Panc1 (cell line): Measurements from ENCODE around the gene CD37. TPM values are rescaled to one million over a fixed set of nuclear protein-coding genes. Genes with fewer than 3 reads are reported as not detected.
A peak's percentile ranks its signal among the peaks of the same experiment; 100 is the strongest.

Experiments used
- ATAC-seq: fragments of 200-7000 bp; cut with Tn5 transposase; 2 replicates; pipeline ENCODE4 v1.9.1; 2020; ENCODE audit warnings: mild to moderate bottlenecking, moderate library complexity
- BruUV-seq: library from RNA; stranded (reverse); fragments of 400-500 nt; replicated peaks from 2 replicates; lab custom pipeline; 2021; lab: Mats Ljungman, UMichigan
- CTCF ChIA-PET: fragments of 300-600 bp; sonication (Branson Sonifier 250); formaldehyde crosslinking; loops from one replicate; lab custom pipeline; 2022; ENCODE audit warnings: antibody characterized with exemption; lab: Charles Lee
- POLR2A ChIA-PET: fragments of 300-600 bp; sonication (Branson Sonifier 250); formaldehyde crosslinking; loops from one replicate; lab custom pipeline; 2022; ENCODE audit warnings: antibody characterized with exemption; lab: Charles Lee
- DNase-seq: peaks from one replicate; pipeline ENCODE4 v3.0.0-alpha.2; 2010; ENCODE audit warnings: low read depth, low spot score
- H3K27ac ChIP-seq: 2 replicates; pipeline ENCODE4 v1.5.1; 2011; ENCODE audit warnings: mild to moderate bottlenecking, low read length, inconsistent platforms
- H3K27me3 ChIP-seq: fragments of 200-500 bp; sonication (Bioruptor generic); 2 replicates; pipeline ENCODE4 v1.6.0; 2014; ENCODE audit warnings: low read length, inconsistent platforms; ENCODE audit not compliant: control insufficient read depth, insufficient read depth
- H3K36me3 ChIP-seq: fragments of 200-500 bp; sonication (Bioruptor generic); 2 replicates; pipeline ENCODE4 v1.5.1; 2014; ENCODE audit warnings: inconsistent platforms, mild to moderate bottlenecking, low read length, moderate library complexity; ENCODE audit not compliant: control insufficient read depth, insufficient read depth
- H3K4me1 ChIP-seq: 2 replicates; pipeline ENCODE4 v1.5.1; 2011; ENCODE audit warnings: inconsistent platforms, mild to moderate bottlenecking, low read length, moderate library complexity; ENCODE audit not compliant: control insufficient read depth, insufficient read depth
- H3K4me3 ChIP-seq, 2 experiments: 2 replicates each; pipeline ENCODE4 v1.5.1; 2011 to 2012; ENCODE audit warnings: low read depth in 2 of 2, low read length in 2 of 2, mild to moderate bottlenecking in 2 of 2, inconsistent platforms in 1 of 2, moderate library complexity in 1 of 2
- H3K9me3 ChIP-seq: fragments of 200-500 bp; sonication (Bioruptor generic); 2 replicates; pipeline ENCODE4 v1.5.1; 2014; ENCODE audit warnings: low read depth, mild to moderate bottlenecking, inconsistent platforms, low read length, moderate library complexity; ENCODE audit not compliant: control insufficient read depth, insufficient read depth
- CTCF ChIP-seq: fragments of 450-650 bp; IDR thresholded peaks from 2 replicates; pipeline ENCODE4 v1.5.1; 2017; ENCODE audit warnings: mild to moderate bottlenecking
- POLR2AphosphoS5 ChIP-seq: IDR thresholded peaks from 2 replicates; pipeline ENCODE4 v1.6.1; 2012; ENCODE audit warnings: mild to moderate bottlenecking, low read depth, low read length, moderate library complexity
- REST ChIP-seq, 2 experiments: IDR thresholded peaks; 2 replicates each; pipeline ENCODE4 v1.6.1; 2011 to 2012; ENCODE audit warnings: low read depth in 2 of 2, control low read depth in 1 of 2, low read length in 1 of 2, mild to moderate bottlenecking in 1 of 2, moderate library complexity in 1 of 2; ENCODE audit not compliant: insufficient read depth in 1 of 2
- SIN3A ChIP-seq: IDR thresholded peaks from 2 replicates; pipeline ENCODE4 v1.6.1; 2012; ENCODE audit warnings: low read depth, mild to moderate bottlenecking, low read length, moderate library complexity, borderline replicate concordance; ENCODE audit not compliant: insufficient read depth
- TCF7L2 ChIP-seq: IDR thresholded peaks from 2 replicates; pipeline ENCODE4 v1.6.1; 2011; ENCODE audit warnings: mild to moderate bottlenecking, low read depth, low read length, inconsistent platforms
- in situ Hi-C: cut with HindIII; loops from 2 replicates; pipeline ENCODE4 v1.10.0; 2016; ENCODE audit warnings: low sequenced_read_pairs, low pct_unique_long_range_greater_than_20kb
- intact Hi-C: fragments of 100-400 bp; cut with micrococcal nuclease; formaldehyde crosslinking; loops from one replicate; pipeline ENCODE4 v1.10.0; 2022; ENCODE audit not compliant: unreplicated experiment
- total RNA-seq: library from RNA; stranded (reverse); gene quantifications from one replicate; pipeline ENCODE4 v1.2.1, GENCODE V29; 2021; ENCODE audit not compliant: unreplicated experiment

CD37 gene
- total RNA-seq, 1 experiment from 2014 or later = 0.33 TPM

- H3K4me3 ChIP-seq = no peak overlapping the region
- in situ Hi-C loops = no loop called here
- H3K27ac ChIP-seq = no peak overlapping the region
- no peaks in the 10 kb centered on the region for H3K4me1 ChIP-seq
- H3K9me3 ChIP-seq = no peaks in the 10 kb centered on the region
- ATAC-seq (no peak), DNase-seq (no peak)
- ChIA-PET POLR2A (no interaction called here), CTCF (interaction anchor here (0.7 kb wide), 2 partner anchors 26 to 212 kb away, joined by 4 to 5 read pairs; partner anchors contain the start of gene LIN7B)
- H3K36me3 ChIP-seq = no peaks in the 10 kb centered on the region
- no TSS peak for BruUV-seq
- TF ChIP-seq POLR2AphosphoS5 (no peak), TCF7L2 (no peak), REST (IDR thresholded peaks at IDR 0.05; ENCODE audit: insufficient read depth in 1 of 2, low read depth in 2 of 2, low read length in 1 of 2) (no peak), SIN3A (no peak), CTCF (no peak)
- intact Hi-C loops = no loop called here
- no peaks in the 10 kb centered on the region for H3K27me3 ChIP-seq
These were observed 9.0 kb upstream of the CD37 start for GRCh38 chr19:49326165-49326704.

GRCh38 chr19:49327878-49328544 is 7.2 kb upstream of the CD37 start:
- BruUV-seq = no TSS peak
- ATAC-seq (no peak), DNase-seq (no peak)
- no peaks in the 10 kb centered on the region for H3K27me3 ChIP-seq
- CTCF ChIA-PET = interaction anchor here (0.6 kb wide), 2 partner anchors 23 to 909 kb away, joined by 4 to 10 read pairs; no protein-coding TSS in a partner anchor
- TF ChIP-seq CTCF (peak; percentile 83), SIN3A (no peak)
- H3K36me3 ChIP-seq = no peaks in the 10 kb centered on the region
- no peak overlapping the region for H3K4me3 ChIP-seq
- in situ Hi-C loops (no loop called here), intact Hi-C loops (no loop called here)
- no peaks in the 10 kb centered on the region for H3K9me3 ChIP-seq
- H3K27ac ChIP-seq = no peak overlapping the region
- no peaks in the 10 kb centered on the region for H3K4me1 ChIP-seq
- POLR2A ChIA-PET = interaction anchor here (0.6 kb wide), 2 partner anchors 23 to 130 kb away, joined by 3 read pairs; no protein-coding TSS in a partner anchor
